Loucy (cell line): ENCODE measurements around the gene PDYN.

ENCODE experiments used
- EZH2phosphoT487 ChIP-seq: fragments of 200-600 bp; IDR thresholded peaks from 2 replicates; pipeline ENCODE4 v1.6.1; 2018; ENCODE audit warnings: antibody characterized with exemption, mild to moderate bottlenecking, moderate library complexity, borderline replicate concordance
- TF ChIP-seq, protein P1 (sequence below): fragments of 200-600 bp; sonication (generic); conservative IDR thresholded peaks from 2 replicates; pipeline ENCODE4 v1.5.1; 2014; ENCODE audit warnings: mild to moderate bottlenecking, antibody characterized with exemption, low read length

DNA sequence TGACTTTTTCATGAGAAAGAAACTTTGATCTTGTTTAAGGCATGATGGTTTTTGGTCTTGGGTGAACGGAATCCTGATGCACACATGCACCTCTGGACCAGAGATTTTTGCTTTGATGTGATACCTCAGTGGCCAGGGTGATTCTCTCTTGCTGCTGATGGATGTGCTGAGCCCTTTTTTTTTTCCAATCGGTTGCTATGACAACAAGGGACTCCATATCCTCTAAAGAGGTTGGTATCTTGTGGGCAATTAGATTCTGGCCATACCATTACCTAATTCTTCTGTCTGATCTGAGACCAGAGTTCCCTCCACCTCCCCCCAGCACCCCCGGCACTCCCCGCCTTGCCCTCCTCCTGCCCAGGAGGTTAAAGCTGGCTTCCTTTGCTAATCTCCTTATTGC, 24.9 kb downstream of the PDYN start:
- TF ChIP-seq, protein P1, sequence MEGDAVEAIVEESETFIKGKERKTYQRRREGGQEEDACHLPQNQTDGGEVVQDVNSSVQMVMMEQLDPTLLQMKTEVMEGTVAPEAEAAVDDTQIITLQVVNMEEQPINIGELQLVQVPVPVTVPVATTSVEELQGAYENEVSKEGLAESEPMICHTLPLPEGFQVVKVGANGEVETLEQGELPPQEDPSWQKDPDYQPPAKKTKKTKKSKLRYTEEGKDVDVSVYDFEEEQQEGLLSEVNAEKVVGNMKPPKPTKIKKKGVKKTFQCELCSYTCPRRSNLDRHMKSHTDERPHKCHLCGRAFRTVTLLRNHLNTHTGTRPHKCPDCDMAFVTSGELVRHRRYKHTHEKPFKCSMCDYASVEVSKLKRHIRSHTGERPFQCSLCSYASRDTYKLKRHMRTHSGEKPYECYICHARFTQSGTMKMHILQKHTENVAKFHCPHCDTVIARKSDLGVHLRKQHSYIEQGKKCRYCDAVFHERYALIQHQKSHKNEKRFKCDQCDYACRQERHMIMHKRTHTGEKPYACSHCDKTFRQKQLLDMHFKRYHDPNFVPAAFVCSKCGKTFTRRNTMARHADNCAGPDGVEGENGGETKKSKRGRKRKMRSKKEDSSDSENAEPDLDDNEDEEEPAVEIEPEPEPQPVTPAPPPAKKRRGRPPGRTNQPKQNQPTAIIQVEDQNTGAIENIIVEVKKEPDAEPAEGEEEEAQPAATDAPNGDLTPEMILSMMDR: no peak
- TF ChIP-seq EZH2phosphoT487: no peak
